Stimulated activated CD8-positive, alpha-beta memory T cell treated with anti-CD3 and anti-CD28 coated beads, Interleukin-12 subunit alpha, Interleukin-12 subunit beta, amount 100 ng/mL, for 24 hours (primary cell): ENCODE results near the gene CERS5.

Experiments used
- DNase-seq: peaks from one replicate; pipeline ENCODE4 v3.0.0-alpha.2; 2020; ENCODE audit errors: extremely low read depth

Gene CERS5

GRCh38 chr12:50132505-50133135 lies 34.5 kb downstream of the CERS5 start:
- DNase-seq, result no peak

- no peak for DNase-seq
These were observed 37.9 kb downstream of the CERS5 start for GRCh38 chr12:50129290-50129689.

- no peak for DNase-seq
These were observed 39.6 kb downstream of the CERS5 start for GRCh38 chr12:50127546-50127945.

GRCh38 chr12:50123203-50123602 lies 44.0 kb downstream of the CERS5 start:
- DNase-seq, result no peak

GRCh38 chr12:50121641-50122040 lies 45.5 kb downstream of the CERS5 start:
- DNase-seq, result no peak

- DNase-seq, result no peak
These were observed 46.2 kb downstream of the CERS5 start for GRCh38 chr12:50120953-50121352.

GRCh38 chr12:50120521-50120920 lies 46.6 kb downstream of the CERS5 start:
- DNase-seq, result no peak

GRCh38 chr12:50119387-50119786 lies 47.8 kb downstream of the CERS5 start:
- DNase-seq, result no peak

GRCh38 chr12:50117057-50117622 lies 50.0 kb downstream of the CERS5 start:
- no peak for DNase-seq

GRCh38 chr12:50112456-50113218 lies 54.5 kb downstream of the CERS5 start:
- DNase-seq, result no peak

- DNase-seq, result peak; percentile 95
These were observed 55.3 kb downstream of the CERS5 start, which contains the start of gene COX14 for GRCh38 chr12:50111693-50112455. Gene COX14 (plus strand): TSS chr12:50112236. CDS start chr12:50120044, 7,808 bp downstream.

GRCh38 chr12:50111395-50111692 lies 55.8 kb downstream of the CERS5 start:
- no peak for DNase-seq

- no peak for DNase-seq
These were observed 56.3 kb downstream of the CERS5 start for GRCh38 chr12:50110762-50111351.

GRCh38 chr12:50110127-50110761 lies 56.9 kb downstream of the CERS5 start:
- DNase-seq, result no peak

- no peak for DNase-seq
These were observed 57.9 kb downstream of the CERS5 start for GRCh38 chr12:50109319-50109718.

- DNase-seq, result no peak
These were observed 59.5 kb downstream of the CERS5 start for GRCh38 chr12:50107416-50108268.

GRCh38 chr12:50106907-50107306 lies 60.3 kb downstream of the CERS5 start:
- no peak for DNase-seq

GRCh38 chr12:50105913-50106450 lies 61.2 kb downstream of the CERS5 start:
- DNase-seq, result no peak

GRCh38 chr12:50104417-50105366 lies 62.5 kb downstream of the CERS5 start:
- no peak for DNase-seq
